Measurements from ENCODE around the gene PRDM5.

DNA sequence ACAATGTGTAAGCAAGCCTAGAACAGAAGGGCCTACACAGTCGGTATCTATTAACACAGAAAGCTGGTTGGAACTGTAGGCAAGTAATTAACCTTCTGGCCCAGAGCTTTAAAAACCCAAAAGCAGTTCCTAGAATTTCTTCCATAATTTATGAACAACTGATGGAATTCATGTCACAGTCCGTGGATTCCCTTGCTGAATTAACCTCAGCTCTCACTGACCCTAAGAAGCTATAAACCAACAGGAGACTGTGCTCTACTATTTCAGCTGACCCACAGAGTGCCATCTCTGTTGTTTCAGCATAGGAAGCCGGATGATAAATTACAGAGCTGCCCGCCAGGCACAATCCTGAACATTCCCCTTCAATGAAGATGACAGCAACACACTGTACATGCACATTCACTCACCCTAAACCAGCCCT, 157.3 kb downstream of the PRDM5 start:
- TF ChIP-seq, protein P1, sequence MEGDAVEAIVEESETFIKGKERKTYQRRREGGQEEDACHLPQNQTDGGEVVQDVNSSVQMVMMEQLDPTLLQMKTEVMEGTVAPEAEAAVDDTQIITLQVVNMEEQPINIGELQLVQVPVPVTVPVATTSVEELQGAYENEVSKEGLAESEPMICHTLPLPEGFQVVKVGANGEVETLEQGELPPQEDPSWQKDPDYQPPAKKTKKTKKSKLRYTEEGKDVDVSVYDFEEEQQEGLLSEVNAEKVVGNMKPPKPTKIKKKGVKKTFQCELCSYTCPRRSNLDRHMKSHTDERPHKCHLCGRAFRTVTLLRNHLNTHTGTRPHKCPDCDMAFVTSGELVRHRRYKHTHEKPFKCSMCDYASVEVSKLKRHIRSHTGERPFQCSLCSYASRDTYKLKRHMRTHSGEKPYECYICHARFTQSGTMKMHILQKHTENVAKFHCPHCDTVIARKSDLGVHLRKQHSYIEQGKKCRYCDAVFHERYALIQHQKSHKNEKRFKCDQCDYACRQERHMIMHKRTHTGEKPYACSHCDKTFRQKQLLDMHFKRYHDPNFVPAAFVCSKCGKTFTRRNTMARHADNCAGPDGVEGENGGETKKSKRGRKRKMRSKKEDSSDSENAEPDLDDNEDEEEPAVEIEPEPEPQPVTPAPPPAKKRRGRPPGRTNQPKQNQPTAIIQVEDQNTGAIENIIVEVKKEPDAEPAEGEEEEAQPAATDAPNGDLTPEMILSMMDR (IDR thresholded peaks at IDR 0.05) = no peak
- TF ChIP-seq POLR2A (IDR thresholded peaks at IDR 0.05) = no peak
